PC-9 (cell line): ENCODE data around the gene PSMB7. TPM values are rescaled to one million over a fixed set of nuclear protein-coding genes. Genes with fewer than 3 reads are reported as not detected.

Source experiments
- BruUV-seq: library from RNA; stranded (reverse); fragments of 400-500 nt; replicated peaks from 2 replicates; lab custom pipeline; 2021; lab: Mats Ljungman, UMichigan
- CTCF ChIA-PET: fragments of 300-600 bp; sonication (Branson Sonifier 250); formaldehyde crosslinking; loops from one replicate; lab custom pipeline; 2022; ENCODE audit warnings: antibody characterized with exemption; lab: Charles Lee
- POLR2A ChIA-PET: fragments of 300-600 bp; sonication (Branson Sonifier 250); formaldehyde crosslinking; loops from one replicate; lab custom pipeline; 2022; ENCODE audit warnings: antibody characterized with exemption; ENCODE audit not compliant: unreplicated experiment; lab: Charles Lee
- DNase-seq, 2 experiments: peaks; one replicate each; pipeline versions ENCODE4 v3.0.0 to v3.0.0-alpha.2; 2015 to 2022; ENCODE audit warnings: mixed read lengths in 1 of 2
- H2AFZ ChIP-seq: fragments of 200-600 bp; sonication (generic); 2 replicates; pipeline ENCODE4 v1.8.1; 2017; ENCODE audit warnings: antibody characterized with exemption
- H3F3A ChIP-seq: fragments of 200-600 bp; sonication (generic); 2 replicates; pipeline ENCODE4 v1.8.1; 2017; ENCODE audit warnings: antibody characterized with exemption, mild to moderate bottlenecking, low read depth; ENCODE audit not compliant: insufficient read depth
- H3K27ac ChIP-seq: fragments of 200-600 bp; sonication (generic); 2 replicates; pipeline ENCODE4 v1.6.1; 2016; ENCODE audit warnings: mixed run types
- H3K27me3 ChIP-seq: fragments of 200-600 bp; sonication (generic); 2 replicates; pipeline ENCODE4 v1.6.1; 2016; ENCODE audit warnings: low read depth, mixed run types; ENCODE audit not compliant: insufficient read depth
- H3K36me3 ChIP-seq: fragments of 200-600 bp; sonication (generic); 2 replicates; pipeline ENCODE4 v1.6.1; 2016; ENCODE audit warnings: low read depth, mixed run types
- H3K4me1 ChIP-seq: fragments of 200-600 bp; sonication (generic); replicated peaks from 2 replicates; pipeline ENCODE4 v1.6.1; 2016; ENCODE audit warnings: mixed run types; ENCODE audit not compliant: insufficient read depth
- H3K4me2 ChIP-seq: fragments of 200-600 bp; sonication (generic); 2 replicates; pipeline ENCODE4 v1.6.1; 2017; ENCODE audit warnings: mixed run types
- H3K4me3 ChIP-seq: fragments of 200-600 bp; sonication (generic); 2 replicates; pipeline ENCODE4 v1.6.1; 2016; ENCODE audit warnings: mixed run types
- H3K79me2 ChIP-seq: fragments of 200-600 bp; sonication (generic); 2 replicates; pipeline ENCODE4 v1.6.1; 2017; ENCODE audit warnings: low read depth, mixed run types
- H3K9me2 ChIP-seq: fragments of 200-600 bp; sonication (generic); 2 replicates; pipeline ENCODE4 v1.8.1; 2017; ENCODE audit warnings: mild to moderate bottlenecking; ENCODE audit not compliant: insufficient read depth
- H3K9me3 ChIP-seq: fragments of 200-600 bp; sonication (generic); 2 replicates; pipeline ENCODE4 v1.8.1; 2016; ENCODE audit warnings: low read depth; ENCODE audit not compliant: insufficient read depth
- H4K20me1 ChIP-seq: fragments of 200-600 bp; sonication (generic); 2 replicates; pipeline ENCODE4 v1.8.1; 2017; ENCODE audit not compliant: insufficient read depth
- CTCF ChIP-seq: fragments of 200-600 bp; sonication (generic); conservative IDR thresholded peaks from 2 replicates; pipeline ENCODE4 v1.6.1; 2017; ENCODE audit warnings: mixed run types, antibody characterized with exemption, mild to moderate bottlenecking, moderate library complexity
- EZH2 ChIP-seq: fragments of 200-600 bp; sonication (generic); IDR thresholded peaks from 2 replicates; pipeline ENCODE4 v1.8.0; 2017; ENCODE audit warnings: antibody characterized with exemption, low read depth
- intact Hi-C: fragments of 100-400 bp; cut with micrococcal nuclease; formaldehyde crosslinking; loops from one replicate; pipeline ENCODE4 v1.10.0; 2022; ENCODE audit not compliant: unreplicated experiment
- total RNA-seq: library from RNA; stranded (reverse); gene quantifications from 2 replicates; pipeline ENCODE4 v1.2.3, GENCODE V29; 2021

The PSMB7 gene
- total RNA-seq, 1 experiment from 2014 or later = 359 TPM

- ChIA-PET CTCF (no interaction called here), POLR2A (no interaction called here)
- Histone ChIP-seq H3F3A (no peaks in the 10 kb centered on the region; the same call in 1 of the 2 replicates), H3K4me3 (no peak overlapping the region), H3K79me2 (no peaks in the 10 kb centered on the region), H3K9me3 (no peaks in the 10 kb centered on the region), H4K20me1 (no peaks in the 10 kb centered on the region), H3K27me3 (no peaks in the 10 kb centered on the region), H3K4me1 (no peaks in the 10 kb centered on the region), H2AFZ (0 out of 2 replicates have a peak overlapping the region, but pooled peaks have one; percentile 32), H3K4me2 (no peak overlapping the region), H3K36me3 (no peaks in the 10 kb centered on the region), H3K27ac (no peak overlapping the region), H3K9me2 (no peaks in the 10 kb centered on the region)
- TF ChIP-seq EZH2 (no peak), CTCF (no peak)
- intact Hi-C loops = no loop called here
- BruUV-seq = no TSS peak
- no peak for DNase-seq
Observed at GRCh38 chr9:124423591-124423990, 8.3 kb upstream of the PSMB7 start.

- Histone ChIP-seq H3K27me3 (no peaks in the 10 kb centered on the region), H3K4me2 (no peak overlapping the region), H3K79me2 (no peaks in the 10 kb centered on the region), H3K4me1 (no peaks in the 10 kb centered on the region), H3F3A (no peaks in the 10 kb centered on the region; the same call in 1 of the 2 replicates), H3K27ac (no peak overlapping the region), H3K9me3 (no peaks in the 10 kb centered on the region), H3K9me2 (no peaks in the 10 kb centered on the region), H3K4me3 (no peak overlapping the region), H2AFZ (no peak overlapping the region), H4K20me1 (no peaks in the 10 kb centered on the region), H3K36me3 (no peaks in the 10 kb centered on the region)
- TF ChIP-seq CTCF (no peak), EZH2 (no peak)
- ChIA-PET POLR2A (no interaction called here), CTCF (no interaction called here)
- no TSS peak for BruUV-seq
- DNase-seq = no peak
- intact Hi-C loops = no loop called here
Observed at GRCh38 chr9:124423155-124423554, 7.9 kb upstream of the PSMB7 start.

GRCh38 chr9:124420991-124421543 lies 5.8 kb upstream of the PSMB7 start:
- Histone ChIP-seq H3K27ac (no peak overlapping the region), H2AFZ (no peak overlapping the region), H3F3A (no peaks in the 10 kb centered on the region; the same call in 1 of the 2 replicates), H3K79me2 (no peaks in the 10 kb centered on the region), H3K4me1 (no peaks in the 10 kb centered on the region), H3K9me3 (no peaks in the 10 kb centered on the region), H3K27me3 (no peaks in the 10 kb centered on the region), H3K4me3 (no peak overlapping the region), H3K4me2 (no peak overlapping the region), H3K9me2 (no peaks in the 10 kb centered on the region), H4K20me1 (no peaks in the 10 kb centered on the region), H3K36me3 (no peaks in the 10 kb centered on the region)
- BruUV-seq = no TSS peak
- TF ChIP-seq EZH2 (no peak), CTCF (no peak)
- POLR2A ChIA-PET = no interaction called here
- no peak for DNase-seq
- intact Hi-C loops = no loop called here
- CTCF ChIA-PET = interaction anchor here (1.4 kb wide), 1 partner anchor 116 kb away, joined by 4 read pairs; no protein-coding TSS in a partner anchor
